Stomach (tissue), 9 donors: Measurements from ENCODE around the gene PRKG1. TPM values are rescaled to one million over a fixed set of nuclear protein-coding genes. Genes with fewer than 3 reads are reported as not detected.

Source experiments
- DNase-seq, 2 donors: peaks; one replicate each; pipeline versions ENCODE4 v3.0.0 to v3.0.0-alpha.2; 2013 to 2019
- H3K27ac ChIP-seq, 5 donors: fragments of 200-600 bp in 4 of 5; sonication (generic) in 4 of 5; one replicate each; pipeline ENCODE4 v1.5.1; 2013 to 2019; ENCODE audit warnings: mild to moderate bottlenecking in 1 of 5, moderate library complexity in 1 of 5
- H3K27me3 ChIP-seq, 3 donors: fragments of 200-600 bp; sonication (generic); one replicate each; pipeline ENCODE4 v1.5.1; 2017 to 2019; ENCODE audit warnings: mixed run types in 1 of 3
- H3K36me3 ChIP-seq, 4 donors: fragments of 200-600 bp; sonication (generic); 1 replicate in 3 of 4; 2 replicates in 1 of 4; pipeline ENCODE4 v1.5.1; 2016 to 2019
- H3K4me1 ChIP-seq, 4 donors: fragments of 200-600 bp; sonication (generic); one replicate each; pipeline ENCODE4 v1.5.1; 2016 to 2019
- H3K4me3 ChIP-seq, 4 donors: fragments of 200-600 bp; sonication (generic) in 3 of 4; one replicate each; pipeline ENCODE4 v1.5.1; 2016 to 2019; ENCODE audit warnings: mild to moderate bottlenecking in 1 of 4
- H3K9me3 ChIP-seq, 4 donors: fragments of 200-600 bp; sonication (generic); one replicate each; pipeline ENCODE4 v1.5.1; 2016 to 2019
- CTCF ChIP-seq, 7 experiments: fragments of 450-650 bp in 4 of 7; fragments of 200-600 bp in 3 of 7; sonication (generic) in 3 of 7; IDR thresholded peaks; one replicate each; pipeline ENCODE4 v1.5.1; 2016 to 2019; ENCODE audit warnings: antibody characterized with exemption in 7 of 7, control low read depth in 2 of 7, mild to moderate bottlenecking in 1 of 7
- EP300 ChIP-seq: sonication (generic); formaldehyde crosslinking; IDR thresholded peaks from one replicate; pipeline ENCODE4 v1.6.1; 2017; ENCODE audit warnings: antibody characterized with exemption
- POLR2A ChIP-seq, 4 donors: fragments of 450-650 bp; IDR thresholded peaks; one replicate each; pipeline ENCODE4 v1.6.1; 2016; ENCODE audit warnings: antibody characterized with exemption in 4 of 4, control low read depth in 2 of 4, mild to moderate bottlenecking in 1 of 4, moderate library complexity in 1 of 4
- POLR2AphosphoS5 ChIP-seq, 3 donors: sonication (generic); formaldehyde crosslinking; IDR thresholded peaks; one replicate each; pipeline ENCODE4 v1.6.1; 2016; ENCODE audit warnings: antibody characterized with exemption in 3 of 3
- WGBS, 5 donors: extraction: QIAGEN DNeasy Blood & Tissue Kit in 3 of 5; methylation state at CpG; one replicate each; pipeline versions ENCODE4 v1.1.5 to v1.1.7; 2013 to 2018; 5-methylcytosine and 5-hydroxymethylcytosine counted together
- intact Hi-C: fragments of 100-400 bp; cut with DNase I; formaldehyde crosslinking; loops from one replicate; pipeline ENCODE4 v1.15.1; 2023; ENCODE audit warnings: low total_unique reads
- polyA plus RNA-seq, 3 donors: library from polyadenylated mRNA; stranded (reverse); fragments of 200-250 nt; gene quantifications; one replicate each; pipeline ENCODE4 v1.2.3, GENCODE V29; 2013
- total RNA-seq, 5 donors: library from RNA; depleted of rRNA; stranded (reverse); fragments of >200 nt; gene quantifications; one replicate each; pipeline versions ENCODE4 v1.1.0 to v1.2.3, GENCODE V29; 2014 to 2016
- donor health status: healthy with polysubstance abuse.
- donor health status: Bipolar disorder and iron deficiency.
- donor health status: healthy.

Gene PRKG1
- total and polyA plus RNA-seq, 8 donors: 1.5 to 89.2 (median 14.3) TPM

- TF ChIP-seq POLR2A (IDR thresholded peaks at IDR 0.05) (no peak), CTCF (IDR thresholded peaks at IDR 0.05) (no peak), EP300 (no peak)
- Histone ChIP-seq H3K27ac (no peak overlapping the region), H3K4me1 (peaks cover 0 to 21% (median 0%) of the 10 kb centered on the region in 4 donors), H3K27me3 (no peaks in the 10 kb centered on the region), H3K4me3 (no peak overlapping the region), H3K36me3 (no peaks in the 10 kb centered on the region), H3K9me3 (no peaks in the 10 kb centered on the region)
- intact Hi-C loops: no loop called here
- 58 to 78% (median 70%) methylated on average over 2 of the region's 2 CpGs for WGBS, 5 donors
- DNase-seq: peak in 1 of 2 donors; percentile 11
Observed at GRCh38 chr10:51815723-51816122, 741.4 kb downstream of the PRKG1 start.

GRCh38 chr10:51821045-51821444 is 746.8 kb downstream of the PRKG1 start:
- WGBS, 5 donors: 21 to 49% (median 39%) methylated on average over 2 of the region's 2 CpGs

GRCh38 chr10:51821745-51822144 is 747.5 kb downstream of the PRKG1 start:
- TF ChIP-seq CTCF (IDR thresholded peaks at IDR 0.05) (no peak), EP300 (no peak), POLR2A (IDR thresholded peaks at IDR 0.05) (no peak), POLR2AphosphoS5 (IDR thresholded peaks at IDR 0.05) (no peak)
- Histone ChIP-seq H3K4me3 (no peak overlapping the region), H3K9me3 (no peaks in the 10 kb centered on the region), H3K36me3 (no peaks in the 10 kb centered on the region), H3K27ac (no peak overlapping the region), H3K4me1 (peaks cover 0 to 14% (median 0%) of the 10 kb centered on the region in 4 donors), H3K27me3 (no peaks in the 10 kb centered on the region)
- intact Hi-C loops: no loop called here
- no peak for DNase-seq

More at GRCh38 chr10:51821045-51821444, 746.8 kb downstream of the PRKG1 start:
- Histone ChIP-seq H3K4me1 (peaks cover 0 to 18% (median 0%) of the 10 kb centered on the region in 4 donors), H3K4me3 (no peak overlapping the region), H3K27ac (no peak overlapping the region), H3K9me3 (no peaks in the 10 kb centered on the region), H3K36me3 (no peaks in the 10 kb centered on the region), H3K27me3 (no peaks in the 10 kb centered on the region)
- DNase-seq: no peak
- intact Hi-C loops: no loop called here
- TF ChIP-seq POLR2A (IDR thresholded peaks at IDR 0.05): no peak

- whole genome bisulfite sequencing, 5 donors: 63 to 79% (median 70%) methylated on average over 7 of the region's 7 CpGs
- no peak overlapping the region for H3K4me3 ChIP-seq
- no peak overlapping the region for H3K27ac ChIP-seq
- peak in 1 of 2 donors; percentile 44 for DNase-seq
- intact Hi-C loops: no loop called here
- TF ChIP-seq POLR2AphosphoS5 (IDR thresholded peaks at IDR 0.05) (no peak), CTCF (IDR thresholded peaks at IDR 0.05) (no peak), POLR2A (IDR thresholded peaks at IDR 0.05) (no peak), EP300 (no peak)
- no peaks in the 10 kb centered on the region for H3K36me3 ChIP-seq
- H3K9me3 ChIP-seq: peaks cover 0 to 8% (median 4%) of the 10 kb centered on the region in 4 donors
- H3K27me3 ChIP-seq: no peaks in the 10 kb centered on the region
- no peaks in the 10 kb centered on the region for H3K4me1 ChIP-seq
Observed at GRCh38 chr10:51832652-51833383, 758.5 kb downstream of the PRKG1 start.

GRCh38 chr10:51834548-51834947 is 760.3 kb downstream of the PRKG1 start:
- intact Hi-C loops: no loop called here
- Histone ChIP-seq H3K9me3 (peaks cover 0 to 8% (median 4%) of the 10 kb centered on the region in 4 donors), H3K4me1 (no peaks in the 10 kb centered on the region), H3K4me3 (no peak overlapping the region), H3K27me3 (no peaks in the 10 kb centered on the region), H3K27ac (no peak overlapping the region), H3K36me3 (no peaks in the 10 kb centered on the region)
- TF ChIP-seq EP300: no peak
- TF ChIP-seq CTCF (IDR thresholded peaks at IDR 0.05): no peak
- no peak for TF ChIP-seq POLR2A (IDR thresholded peaks at IDR 0.05)
- no peak for TF ChIP-seq POLR2AphosphoS5 (IDR thresholded peaks at IDR 0.05)
- WGBS, 5 donors: 93 to 100% (median 95%) methylated on average over 1 of the region's 1 CpG
- DNase-seq: no peak
